A549 (cell line): ENCODE results near the gene LOC101059915.

Experiments
- ATAC-seq, 2 experiments: fragments of 200-7000 bp in 1 of 2; fragments of >200 bp in 1 of 2; cut with Nextera tagmentation in 1 of 2; cut with Tn5 transposase in 1 of 2; 3 replicates each; pipeline versions ENCODE4 v1.8.0 to v1.9.1; 2018 to 2020; ENCODE audit warnings: mild to moderate bottlenecking in 1 of 2, moderate library complexity in 1 of 2
- CTCF ChIA-PET: fragments of 300-600 bp; sonication (Branson Sonifier 250); formaldehyde crosslinking; extraction: SDS; loops from one replicate; lab custom pipeline; 2021; ENCODE audit warnings: antibody characterized with exemption, inconsistent platforms; lab: Yijun Ruan, JAX
- POLR2A ChIA-PET: fragments of 350-600 bp; formaldehyde crosslinking; extraction: SDS; loops from one replicate; lab custom pipeline; 2021; ENCODE audit warnings: antibody characterized with exemption, inconsistent platforms; lab: Yijun Ruan, JAX
- DNase-seq, 2 experiments: peaks; one replicate each; pipeline versions ENCODE4 v3.0.0 to v3.0.0-alpha.2; 2011 to 2016; ENCODE audit warnings: low read depth in 1 of 2, low spot score in 1 of 2
- FAIRE-seq: peaks from 2 replicates; lab custom pipeline; 2011; peaks lifted over from hg19 to GRCh38; lab: Jason Lieb, UNC
- H3K27ac ChIP-seq, 2 experiments: fragments of >200 bp; sonication (Bioruptor Twin); formaldehyde crosslinking; 3 replicates each; pipeline ENCODE4 v1.5.1; 2016 to 2017
- H3K4me1 ChIP-seq: fragments of >200 bp; sonication (Bioruptor Twin); formaldehyde crosslinking; 3 replicates; pipeline ENCODE4 v1.6.1; 2016
- H3K4me2 ChIP-seq: fragments of >200 bp; sonication (Bioruptor Twin); formaldehyde crosslinking; 3 replicates; pipeline ENCODE4 v1.6.1; 2016
- H3K4me3 ChIP-seq: fragments of >200 bp; sonication (Bioruptor Twin); formaldehyde crosslinking; 3 replicates; pipeline ENCODE4 v1.5.1; 2016
- H3K9me3 ChIP-seq: fragments of >200 bp; sonication (Bioruptor Twin); formaldehyde crosslinking; 3 replicates; pipeline ENCODE4 v1.6.1; 2016
- BHLHE40 ChIP-seq: IDR thresholded peaks from 2 replicates; pipeline ENCODE4 v1.6.1; 2012; ENCODE audit warnings: low read depth, low read length, inconsistent platforms
- CBX2 ChIP-seq: fragments of 200-600 bp; sonication (generic); IDR thresholded peaks from 2 replicates; pipeline ENCODE4 v1.6.1; 2016; ENCODE audit warnings: low read depth, mild to moderate bottlenecking, borderline replicate concordance
- EHF ChIP-seq: fragments of 250-450 bp; sonication (Bioruptor Pico); IDR thresholded peaks from 2 replicates; pipeline ENCODE4 v1.5.0; 2020; ENCODE audit warnings: mild to moderate bottlenecking
- EHMT2 ChIP-seq: fragments of 200-600 bp; sonication (generic); IDR thresholded peaks from 2 replicates; pipeline ENCODE4 v1.6.1; 2016; ENCODE audit warnings: antibody characterized with exemption, low read depth, mild to moderate bottlenecking, moderate library complexity
- ELK1 ChIP-seq: fragments of 150-350 bp; IDR thresholded peaks from 2 replicates; pipeline ENCODE4 v1.6.1; 2014; ENCODE audit warnings: low read depth, mild to moderate bottlenecking, low read length
- FOSL2 ChIP-seq, 2 experiments: fragments of 450-650 bp in 1 of 2; fragments of >200 bp in 1 of 2; sonication (Bioruptor Twin) in 1 of 2; formaldehyde crosslinking; IDR thresholded peaks; 2 replicates each; pipeline versions ENCODE4 v1.5.0 to v1.6.1; 2016 to 2020; ENCODE audit warnings: mild to moderate bottlenecking in 1 of 2, moderate library complexity in 1 of 2
- HDAC2 ChIP-seq: fragments of 200-600 bp; sonication (generic); IDR thresholded peaks from 2 replicates; pipeline ENCODE4 v1.6.1; 2016
- HES2 ChIP-seq: fragments of >200 bp; sonication (Bioruptor Twin); formaldehyde crosslinking; IDR thresholded peaks from 2 replicates; pipeline ENCODE4 v1.6.1; 2016
- HEYL ChIP-seq: fragments of 250-450 bp; sonication (Bioruptor Pico); IDR thresholded peaks from 2 replicates; pipeline ENCODE4 v1.8.0; 2021; ENCODE audit warnings: mild to moderate bottlenecking, moderate library complexity
- HMGXB4 ChIP-seq: fragments of 250-450 bp; sonication (Bioruptor Pico); IDR thresholded peaks from 2 replicates; pipeline ENCODE4 v1.5.0; 2021; ENCODE audit warnings: mild to moderate bottlenecking, moderate library complexity, borderline replicate concordance
- HOXA7 ChIP-seq: fragments of 250-450 bp; sonication (Bioruptor Pico); IDR thresholded peaks from 2 replicates; pipeline ENCODE4 v1.5.0; 2020; ENCODE audit warnings: mild to moderate bottlenecking, moderate library complexity
- HOXB13 ChIP-seq: fragments of 250-450 bp; sonication (Bioruptor Pico); IDR thresholded peaks from 2 replicates; pipeline ENCODE4 v1.5.0; 2020; ENCODE audit warnings: low read depth, mild to moderate bottlenecking, moderate library complexity
- MAFK ChIP-seq: fragments of 450-650 bp; IDR thresholded peaks from 2 replicates; pipeline ENCODE4 v1.6.1; 2014; ENCODE audit not compliant: partially characterized antibody
- MAZ ChIP-seq: fragments of 150-350 bp; IDR thresholded peaks from 2 replicates; pipeline ENCODE4 v1.6.1; 2014; ENCODE audit warnings: antibody characterized with exemption, low read depth, low read length, borderline replicate concordance
- MYC ChIP-seq: IDR thresholded peaks from 2 replicates; pipeline ENCODE4 v1.6.1; 2012; ENCODE audit warnings: mild to moderate bottlenecking, inconsistent platforms, low read length, improper control_type of control experiment, borderline replicate concordance
- NFE2L2 ChIP-seq: fragments of 150-350 bp; conservative IDR thresholded peaks from 2 replicates; pipeline ENCODE4 v1.6.1; 2014; ENCODE audit warnings: low read length
- NR3C1 ChIP-seq: fragments of >200 bp; sonication (Bioruptor Twin); formaldehyde crosslinking; IDR thresholded peaks from 3 replicates; pipeline ENCODE4 v1.6.1; 2017
- PBX3 ChIP-seq: IDR thresholded peaks from 2 replicates; pipeline ENCODE4 v1.6.1; 2012
- PHF8 ChIP-seq: fragments of 200-600 bp; sonication (generic); IDR thresholded peaks from 2 replicates; pipeline ENCODE4 v1.6.1; 2016; ENCODE audit warnings: low read depth, mild to moderate bottlenecking, antibody characterized with exemption, moderate library complexity, borderline replicate concordance
- POLR2A ChIP-seq: IDR thresholded peaks from 2 replicates; pipeline ENCODE4 v1.6.1; 2012; ENCODE audit warnings: mild to moderate bottlenecking, low read length
- RAD21 ChIP-seq, 2 experiments: fragments of >200 bp in 1 of 2; sonication (Bioruptor Twin) in 1 of 2; formaldehyde crosslinking in 1 of 2; IDR thresholded peaks in 1 of 2; conservative IDR thresholded peaks in 1 of 2; 2 replicates in 1 of 2; 3 replicates in 1 of 2; pipeline ENCODE4 v1.6.1; 2012 to 2018; ENCODE audit warnings: inconsistent platforms in 1 of 2
- RARB ChIP-seq: fragments of 250-450 bp; sonication (Bioruptor Pico); IDR thresholded peaks from 2 replicates; pipeline ENCODE4 v1.8.0; 2021; ENCODE audit warnings: mild to moderate bottlenecking, moderate library complexity
- REST ChIP-seq: fragments of 200-600 bp; sonication (generic); IDR thresholded peaks from 2 replicates; pipeline ENCODE4 v1.6.1; 2016; ENCODE audit warnings: antibody characterized with exemption, mild to moderate bottlenecking, moderate library complexity
- RFX5 ChIP-seq: fragments of 450-650 bp; IDR thresholded peaks from 2 replicates; pipeline ENCODE4 v1.7.1; 2014; ENCODE audit warnings: antibody characterized with exemption, mild to moderate bottlenecking, moderate library complexity
- RNF2 ChIP-seq: fragments of 200-600 bp; sonication (generic); IDR thresholded peaks from 2 replicates; pipeline ENCODE4 v1.6.1; 2016; ENCODE audit warnings: low read depth, mild to moderate bottlenecking, antibody characterized with exemption, moderate library complexity, borderline replicate concordance
- TFCP2L1 ChIP-seq: fragments of 250-450 bp; sonication (Bioruptor Pico); IDR thresholded peaks from 2 replicates; pipeline ENCODE4 v1.5.0; 2021; ENCODE audit warnings: mild to moderate bottlenecking
- TP53 ChIP-seq: fragments of 250-450 bp; sonication (Bioruptor Pico); IDR thresholded peaks from 2 replicates; pipeline ENCODE4 v1.5.0; 2021; ENCODE audit warnings: mild to moderate bottlenecking, moderate library complexity
- WGBS: methylation state at CpG from one replicate; pipeline ENCODE4 v1.1.6; 2017; ENCODE audit errors: missing lambda C conversion rate; 5-methylcytosine and 5-hydroxymethylcytosine counted together

LOC101059915 gene

GRCh38 chrX:71636438-71637252 is 30.7 kb upstream of the LOC101059915 start:
- FAIRE-seq: no peak
- ATAC-seq: no peak
- CTCF ChIA-PET: no interaction called here
- Histone ChIP-seq H3K4me3 (no peak overlapping the region), H3K27ac (no peak overlapping the region), H3K4me1 (no peaks in the 10 kb centered on the region; the same call in 2 of the 3 replicates), H3K4me2 (no peak overlapping the region), H3K9me3 (no peaks in the 10 kb centered on the region)
- POLR2A ChIA-PET: no interaction called here
- WGBS: 82% methylated on average over 9 of the region's 9 CpGs
- TF ChIP-seq BHLHE40: no peak
- TF ChIP-seq ELK1: no peak
- TF ChIP-seq RAD21 (conservative IDR thresholded peaks at IDR 0.05 in 1 of 2, IDR thresholded peaks at IDR 0.05 in 1 of 2): no peak
- no peak for TF ChIP-seq RFX5
- TF ChIP-seq MAFK: no peak
- no peak for TF ChIP-seq HOXA7 (CRISPR knock-in tag)
- no peak for TF ChIP-seq CBX2
- no peak for TF ChIP-seq PHF8
- TF ChIP-seq TFCP2L1 (CRISPR knock-in tag): no peak
- TF ChIP-seq EHF: no peak
- no peak for TF ChIP-seq MAZ
- no peak for TF ChIP-seq NR3C1
- no peak for TF ChIP-seq TP53
- no peak for TF ChIP-seq RNF2
- TF ChIP-seq FOSL2 (IDR thresholded peaks at IDR 0.05): no peak
- no peak for TF ChIP-seq FOSL2 (CRISPR knock-in tag; IDR thresholded peaks at IDR 0.05)
- DNase-seq: no peak

- Histone ChIP-seq H3K27ac (no peak overlapping the region), H3K4me2 (no peak overlapping the region), H3K4me3 (no peak overlapping the region), H3K4me1 (no peaks in the 10 kb centered on the region; the same call in 2 of the 3 replicates), H3K9me3 (no peaks in the 10 kb centered on the region)
- DNase-seq (no peak), FAIRE-seq (no peak), ATAC-seq (no peak)
- CTCF ChIA-PET: no interaction called here
- POLR2A ChIA-PET: no interaction called here
- whole genome bisulfite sequencing: 72% methylated on average over 3 of the region's 3 CpGs
- TF ChIP-seq HES2: no peak
- no peak for TF ChIP-seq MYC
- no peak for TF ChIP-seq TP53
- no peak for TF ChIP-seq REST
- no peak for TF ChIP-seq POLR2A
- no peak for TF ChIP-seq NFE2L2
- TF ChIP-seq HDAC2: no peak
- TF ChIP-seq HOXB13 (CRISPR knock-in tag): no peak
- no peak for TF ChIP-seq RNF2
- no peak for TF ChIP-seq ELK1
- TF ChIP-seq RARB (CRISPR knock-in tag): no peak
- TF ChIP-seq HMGXB4 (CRISPR knock-in tag): no peak
- no peak for TF ChIP-seq EHMT2
- TF ChIP-seq PBX3: no peak
- no peak for TF ChIP-seq PHF8
- TF ChIP-seq HEYL (CRISPR knock-in tag): no peak
Measured at GRCh38 chrX:71637253-71637618, 30.1 kb upstream of the LOC101059915 start.
